HL-60 (cell line): ENCODE results near the gene UBTF.

Experiments used
- CTCF ChIP-seq: IDR thresholded peaks from one replicate; pipeline ENCODE4 v1.5.1; 2011; ENCODE audit warnings: low read length, control low read depth, inconsistent platforms; ENCODE audit not compliant: insufficient read depth
- POLR2AphosphoS5 ChIP-seq: IDR thresholded peaks from 2 replicates; pipeline ENCODE4 v1.6.1; 2012; ENCODE audit warnings: low read depth

- no peak for TF ChIP-seq CTCF
- no peak for TF ChIP-seq POLR2AphosphoS5
Measured at GRCh38 chr17:44170499-44171201, 48.8 kb downstream of the UBTF start, which contains the start of gene ASB16.
